Gastrocnemius medialis (tissue), 4 donors: ENCODE measurements around the gene SH2D3A.

Experiments used
- POLR2A ChIP-seq, 2 donors: fragments of 450-650 bp; IDR thresholded peaks; one replicate each; pipeline ENCODE4 v1.6.1; 2017; ENCODE audit warnings: antibody characterized with exemption in 2 of 2, mild to moderate bottlenecking in 2 of 2, moderate library complexity in 2 of 2
- TF ChIP-seq, protein P1 (sequence below), 5 experiments: fragments of 450-650 bp in 3 of 5; fragments of 200-600 bp in 2 of 5; sonication (generic) in 2 of 5; IDR thresholded peaks in 4 of 5; conservative IDR thresholded peaks in 1 of 5; 1 replicate in 4 of 5; 2 replicates in 1 of 5; pipeline ENCODE4 v1.5.1; 2016 to 2019; ENCODE audit warnings: antibody characterized with exemption in 5 of 5, mild to moderate bottlenecking in 3 of 5, moderate library complexity in 3 of 5

DNA sequence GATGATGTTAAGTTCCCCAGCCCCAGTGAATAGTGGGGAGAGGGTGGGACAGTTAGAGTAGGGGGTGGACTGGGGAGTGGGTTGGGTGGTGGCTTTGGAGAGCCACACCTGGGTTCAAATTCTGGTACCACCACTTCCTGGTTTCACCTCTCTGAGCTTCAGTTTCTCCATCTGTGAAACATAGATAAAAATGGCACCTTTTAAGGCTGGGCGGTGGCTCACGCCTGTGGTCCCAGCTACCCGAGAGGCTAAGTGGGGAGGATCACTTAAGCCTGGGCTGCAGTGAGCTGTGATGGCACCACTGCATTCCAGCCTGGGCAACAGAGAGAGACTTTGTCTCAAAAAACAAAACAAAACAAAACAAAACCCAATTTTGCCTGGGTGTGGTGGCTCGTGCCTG, 11.2 kb upstream of the SH2D3A start:
- TF ChIP-seq, protein P1, sequence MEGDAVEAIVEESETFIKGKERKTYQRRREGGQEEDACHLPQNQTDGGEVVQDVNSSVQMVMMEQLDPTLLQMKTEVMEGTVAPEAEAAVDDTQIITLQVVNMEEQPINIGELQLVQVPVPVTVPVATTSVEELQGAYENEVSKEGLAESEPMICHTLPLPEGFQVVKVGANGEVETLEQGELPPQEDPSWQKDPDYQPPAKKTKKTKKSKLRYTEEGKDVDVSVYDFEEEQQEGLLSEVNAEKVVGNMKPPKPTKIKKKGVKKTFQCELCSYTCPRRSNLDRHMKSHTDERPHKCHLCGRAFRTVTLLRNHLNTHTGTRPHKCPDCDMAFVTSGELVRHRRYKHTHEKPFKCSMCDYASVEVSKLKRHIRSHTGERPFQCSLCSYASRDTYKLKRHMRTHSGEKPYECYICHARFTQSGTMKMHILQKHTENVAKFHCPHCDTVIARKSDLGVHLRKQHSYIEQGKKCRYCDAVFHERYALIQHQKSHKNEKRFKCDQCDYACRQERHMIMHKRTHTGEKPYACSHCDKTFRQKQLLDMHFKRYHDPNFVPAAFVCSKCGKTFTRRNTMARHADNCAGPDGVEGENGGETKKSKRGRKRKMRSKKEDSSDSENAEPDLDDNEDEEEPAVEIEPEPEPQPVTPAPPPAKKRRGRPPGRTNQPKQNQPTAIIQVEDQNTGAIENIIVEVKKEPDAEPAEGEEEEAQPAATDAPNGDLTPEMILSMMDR (IDR thresholded peaks at IDR 0.05 in 4 of 5, conservative IDR thresholded peaks at IDR 0.05 in 1 of 5): no peak
- no peak for TF ChIP-seq POLR2A (IDR thresholded peaks at IDR 0.05)
